AG10803 (cell line): ENCODE data around the gene GALC.
A peak's percentile ranks its signal among the peaks of the same experiment; 100 is the strongest.

Experiments used
- DNase-seq: peaks from one replicate; pipeline ENCODE4 v3.0.0; 2010; ENCODE audit warnings: low read depth
- H3K4me3 ChIP-seq: 2 replicates; pipeline ENCODE4 v1.5.1; 2011; ENCODE audit warnings: mild to moderate bottlenecking, low read length, control low read depth
- TF ChIP-seq, protein P1 (sequence below): conservative IDR thresholded peaks from 2 replicates; pipeline ENCODE4 v1.5.1; 2011; ENCODE audit warnings: mild to moderate bottlenecking, low read length, control low read depth, inconsistent platforms

GALC gene

DNA sequence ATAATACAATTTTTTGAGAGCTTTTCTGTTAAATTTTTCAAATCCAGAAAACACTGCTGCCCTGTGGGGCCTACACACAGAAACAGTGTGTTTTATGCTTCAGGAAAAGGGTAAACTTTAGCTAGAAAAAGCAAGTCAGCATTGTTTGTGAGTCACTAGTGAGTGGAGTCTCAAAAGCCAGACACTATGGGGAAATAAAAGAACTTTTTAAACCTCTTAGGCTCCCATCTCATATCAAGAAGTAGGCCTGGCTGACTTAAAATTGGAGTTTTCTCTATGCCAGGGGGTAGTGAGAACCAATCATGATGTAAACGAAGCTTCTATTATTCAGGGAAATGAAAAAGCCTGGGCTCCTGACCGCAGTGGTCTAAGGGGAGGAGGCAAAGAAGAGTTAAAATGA, 24.6 kb upstream of the GALC start:
- no peak overlapping the region for H3K4me3 ChIP-seq
- no peak for DNase-seq
- TF ChIP-seq, protein P1, sequence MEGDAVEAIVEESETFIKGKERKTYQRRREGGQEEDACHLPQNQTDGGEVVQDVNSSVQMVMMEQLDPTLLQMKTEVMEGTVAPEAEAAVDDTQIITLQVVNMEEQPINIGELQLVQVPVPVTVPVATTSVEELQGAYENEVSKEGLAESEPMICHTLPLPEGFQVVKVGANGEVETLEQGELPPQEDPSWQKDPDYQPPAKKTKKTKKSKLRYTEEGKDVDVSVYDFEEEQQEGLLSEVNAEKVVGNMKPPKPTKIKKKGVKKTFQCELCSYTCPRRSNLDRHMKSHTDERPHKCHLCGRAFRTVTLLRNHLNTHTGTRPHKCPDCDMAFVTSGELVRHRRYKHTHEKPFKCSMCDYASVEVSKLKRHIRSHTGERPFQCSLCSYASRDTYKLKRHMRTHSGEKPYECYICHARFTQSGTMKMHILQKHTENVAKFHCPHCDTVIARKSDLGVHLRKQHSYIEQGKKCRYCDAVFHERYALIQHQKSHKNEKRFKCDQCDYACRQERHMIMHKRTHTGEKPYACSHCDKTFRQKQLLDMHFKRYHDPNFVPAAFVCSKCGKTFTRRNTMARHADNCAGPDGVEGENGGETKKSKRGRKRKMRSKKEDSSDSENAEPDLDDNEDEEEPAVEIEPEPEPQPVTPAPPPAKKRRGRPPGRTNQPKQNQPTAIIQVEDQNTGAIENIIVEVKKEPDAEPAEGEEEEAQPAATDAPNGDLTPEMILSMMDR: no peak

DNA sequence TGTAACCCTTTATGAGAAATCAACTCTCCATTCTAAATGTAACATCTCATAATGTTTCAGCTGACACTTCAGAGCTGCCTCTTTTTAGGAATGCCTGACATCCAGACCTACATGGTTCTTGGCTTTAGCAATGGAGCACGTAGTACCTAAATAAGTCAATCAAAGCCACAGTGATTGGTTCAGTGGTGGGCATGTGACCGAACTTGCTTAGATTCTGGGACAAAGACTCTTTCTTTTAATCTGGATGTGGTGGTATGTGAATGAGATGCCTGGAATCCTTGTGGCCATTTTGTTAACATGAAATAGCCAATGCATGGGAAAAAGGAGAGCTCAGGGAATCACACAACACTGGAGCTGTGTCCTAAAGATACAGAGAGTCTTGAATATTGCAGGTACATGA, 23.8 kb upstream of the GALC start:
- TF ChIP-seq, protein P1: no peak
- peak; percentile 3 for DNase-seq
- H3K4me3 ChIP-seq: no peak overlapping the region

DNA sequence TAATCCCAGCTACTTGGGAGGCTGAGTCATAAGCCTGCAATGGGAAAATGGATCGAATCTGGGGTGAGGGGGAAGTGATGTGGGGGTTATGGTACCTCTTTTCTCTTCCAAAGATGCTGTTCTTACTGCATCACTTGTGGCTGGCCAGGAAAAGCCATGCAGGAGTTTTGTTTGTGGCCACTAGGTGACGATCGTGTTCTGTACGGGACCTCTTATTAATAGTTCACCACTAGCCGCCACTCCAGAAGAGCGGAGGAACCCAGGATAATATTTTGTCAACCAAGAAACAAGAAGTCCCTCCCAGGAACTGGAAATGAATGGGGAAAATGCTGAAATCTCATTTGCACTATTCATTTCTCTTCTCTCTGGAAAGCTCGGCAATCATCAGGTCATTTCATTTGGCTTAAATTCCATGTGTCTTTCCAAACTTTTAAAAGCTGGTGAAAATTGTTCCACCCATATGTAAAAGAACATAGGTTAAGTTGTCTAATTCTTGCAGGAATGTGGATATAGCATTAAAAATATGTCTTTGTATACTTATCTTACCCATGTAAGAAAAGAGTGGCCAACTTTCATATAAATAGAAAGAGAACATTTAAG, 20.9 kb upstream of the GALC start:
- no peak overlapping the region for H3K4me3 ChIP-seq
- peak; percentile 74 for DNase-seq
- TF ChIP-seq, protein P1: peak; percentile 91

DNA sequence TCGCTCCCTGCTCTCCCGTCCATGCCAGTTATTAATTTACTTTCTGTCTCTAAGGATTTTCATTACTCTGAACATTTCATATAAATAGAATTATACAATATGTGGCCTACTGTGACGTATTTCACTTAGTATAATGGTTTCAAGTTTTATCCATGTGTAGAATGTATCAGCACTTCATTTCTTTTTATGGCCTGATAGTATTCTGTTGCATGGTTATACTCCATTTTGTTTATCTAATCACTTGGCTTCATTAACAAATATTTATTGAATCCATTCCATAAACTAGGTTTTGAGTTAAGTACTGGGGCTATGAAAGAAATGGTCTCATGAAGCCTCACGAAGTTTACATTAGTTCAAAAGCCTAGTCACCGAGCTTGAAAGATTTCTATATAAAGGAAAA, 19.5 kb upstream of the GALC start:
- no peak overlapping the region for H3K4me3 ChIP-seq
- TF ChIP-seq, protein P1: no peak
- no peak for DNase-seq

DNA sequence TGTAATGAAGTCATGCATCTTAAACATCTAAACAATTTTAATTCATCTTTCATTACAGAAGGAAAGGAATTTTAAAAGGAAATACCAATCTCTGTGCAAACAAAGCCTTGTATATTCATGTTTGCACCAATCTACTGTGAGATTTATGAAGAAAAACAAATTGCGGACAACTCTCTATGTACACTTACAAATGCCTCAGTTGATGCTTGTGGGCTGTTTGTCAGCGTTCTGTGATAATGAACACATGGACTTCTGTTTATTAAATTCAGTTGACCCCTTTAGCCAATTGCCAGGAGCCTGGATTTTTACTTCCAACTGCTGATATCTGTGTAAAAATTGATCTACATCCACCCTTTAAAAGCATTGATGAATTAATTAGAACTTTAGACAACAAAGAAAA, 17.3 kb upstream of the GALC start:
- no peak overlapping the region for H3K4me3 ChIP-seq
- TF ChIP-seq, protein P1: no peak
- no peak for DNase-seq

DNA sequence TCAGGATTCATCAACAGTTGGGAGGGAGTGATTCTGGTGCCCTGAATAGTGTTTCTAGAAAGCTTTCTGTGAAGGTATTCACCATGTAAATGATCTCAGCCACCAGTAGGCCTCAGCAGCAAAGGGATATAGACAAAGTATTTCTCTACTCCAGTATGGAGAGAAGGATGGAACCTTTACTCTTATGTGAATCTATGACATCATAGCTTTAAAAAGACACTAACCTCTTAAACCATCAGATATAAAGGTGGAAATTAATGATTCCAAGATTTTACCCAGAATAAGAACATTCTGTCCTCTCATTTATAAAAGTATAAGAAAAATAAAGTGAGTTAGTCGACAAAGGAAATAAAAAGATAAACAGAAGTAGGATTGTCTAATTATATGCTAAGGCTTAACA, 16.5 kb upstream of the GALC start:
- TF ChIP-seq, protein P1: no peak

DNA sequence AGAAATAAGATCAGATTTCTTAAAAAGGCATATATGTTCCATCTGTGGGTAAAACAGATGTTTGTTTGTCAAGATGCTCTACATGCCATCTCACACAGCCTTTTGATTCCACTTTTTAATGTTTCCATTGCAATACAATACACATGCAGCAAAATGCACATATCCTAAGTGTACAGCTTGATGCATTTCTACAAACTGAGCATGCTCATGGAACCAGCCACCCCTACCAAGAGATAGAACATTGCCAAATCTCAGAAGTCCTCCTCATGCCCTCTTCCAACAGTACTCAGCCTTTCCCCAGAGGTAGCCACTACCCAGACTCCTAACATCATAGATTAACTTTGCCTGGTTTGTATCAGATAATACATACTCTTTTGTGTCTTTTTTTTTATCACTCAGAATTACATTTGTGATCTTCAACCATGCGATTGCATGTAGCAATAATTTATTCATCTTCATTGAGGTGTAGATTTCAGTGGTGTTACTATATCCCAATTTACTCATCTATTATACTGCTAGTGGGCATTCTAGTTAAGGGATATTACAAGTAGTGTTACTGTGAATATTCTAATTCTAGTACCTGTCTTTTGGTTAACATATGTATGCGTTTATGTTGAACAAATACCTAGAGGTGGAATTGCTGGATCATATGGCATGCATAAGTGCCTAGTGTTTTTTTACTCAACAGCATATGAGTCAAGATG, 15.2 kb upstream of the GALC start:
- no peak for DNase-seq
- no peak overlapping the region for H3K4me3 ChIP-seq
- TF ChIP-seq, protein P1: no peak

More for the DNA sequence above, 16.5 kb upstream of the GALC start:
- no peak for DNase-seq
- no peak overlapping the region for H3K4me3 ChIP-seq
